ENCODE results near the gene EYS. TPM values are rescaled to one million over a fixed set of nuclear protein-coding genes. Genes with fewer than 3 reads are reported as not detected.
"Not testable (repeated sequence)": the region's sequence is repeated elsewhere in the genome, so short reads cannot be mapped to it uniquely, and the experiment has no call there.

The EYS gene
- total and polyA plus RNA-seq, 5 donors from 2014 or later, result 0.03 to 0.09 (median 0.05) TPM; not detected in 1

- no peaks in the 10 kb centered on the region for H3K27me3 Mint-ChIP-seq
- no peaks in the 10 kb centered on the region for H3K4me1 Mint-ChIP-seq
- DNase-seq (no peak), ATAC-seq (ENCODE audit: low read depth in 2 of 2) (no peak)
- no peak overlapping the region for H3K4me3 Mint-ChIP-seq
- peaks cover 0 to 4% of the 10 kb centered on the region in 2 experiments for H3K9me3 ChIP-seq (ENCODE audit: control insufficient read depth in 2 of 2, low read length in 2 of 2)
- no peaks in the 10 kb centered on the region for H3K27me3 ChIP-seq (ENCODE audit: control insufficient read depth, insufficient read depth, low read length)
- no peak overlapping the region for H3K27ac Mint-ChIP-seq
- H3K36me3 Mint-ChIP-seq, result no peaks in the 10 kb centered on the region
- H3K9me3 Mint-ChIP-seq, result peaks cover 6 to 30% (median 15%) of the 10 kb centered on the region in 7 donors
- no peak overlapping the region for H3K27ac ChIP-seq (ENCODE audit: insufficient read depth, low read length, poor library complexity, severe bottlenecking)
- no peaks in the 10 kb centered on the region for H3K4me1 ChIP-seq (ENCODE audit: control insufficient read depth, insufficient read depth, low read length, poor library complexity, severe bottlenecking)
- H3K36me3 ChIP-seq (ENCODE audit: control insufficient read depth, insufficient read depth, low read length), result no peaks in the 10 kb centered on the region
- no peak overlapping the region for H3K4me3 ChIP-seq (ENCODE audit: low read depth, low read length)
These were observed 307.5 kb downstream of the EYS start for GRCh38 chr6:65399355-65400084.

GRCh38 chr6:65398851-65399250 lies 308.2 kb downstream of the EYS start:
- DNase-seq (no peak), ATAC-seq (ENCODE audit: low read depth in 2 of 2) (no peak)
- Histone ChIP-seq H3K27ac (ENCODE audit: insufficient read depth, low read length, poor library complexity, severe bottlenecking) (no peak overlapping the region), H3K27me3 (ENCODE audit: control insufficient read depth, insufficient read depth, low read length) (no peaks in the 10 kb centered on the region), H3K9me3 (ENCODE audit: control insufficient read depth in 2 of 2, low read length in 2 of 2) (peaks cover 0 to 4% of the 10 kb centered on the region in 2 experiments), H3K4me1 (ENCODE audit: control insufficient read depth, insufficient read depth, low read length, poor library complexity, severe bottlenecking) (no peaks in the 10 kb centered on the region), H3K36me3 (ENCODE audit: control insufficient read depth, insufficient read depth, low read length) (no peaks in the 10 kb centered on the region), H3K4me3 (ENCODE audit: low read depth, low read length) (no peak overlapping the region)
- no peaks in the 10 kb centered on the region for H3K36me3 Mint-ChIP-seq
- no peaks in the 10 kb centered on the region for H3K27me3 Mint-ChIP-seq
- no peak overlapping the region for H3K27ac Mint-ChIP-seq
- no peak overlapping the region for H3K4me3 Mint-ChIP-seq
- H3K4me1 Mint-ChIP-seq, result no peaks in the 10 kb centered on the region
- H3K9me3 Mint-ChIP-seq, result peaks cover 6 to 32% (median 15%) of the 10 kb centered on the region in 7 donors

GRCh38 chr6:65350530-65350929 lies 356.5 kb downstream of the EYS start:
- peaks cover 1 to 25% (median 5%) of the 10 kb centered on the region in 7 donors for H3K9me3 Mint-ChIP-seq
- ATAC-seq (ENCODE audit: low read depth in 2 of 2), result no peak
- H3K9me3 ChIP-seq (ENCODE audit: control insufficient read depth in 2 of 2, low read length in 2 of 2), result peaks cover 0 to 3% of the 10 kb centered on the region in 2 experiments
- H3K27me3 ChIP-seq (ENCODE audit: control insufficient read depth, insufficient read depth, low read length), result no peaks in the 10 kb centered on the region
- no peaks in the 10 kb centered on the region for H3K36me3 ChIP-seq (ENCODE audit: control insufficient read depth, insufficient read depth, low read length)
- no peak overlapping the region for H3K4me3 ChIP-seq (ENCODE audit: low read depth, low read length)
- H3K36me3 Mint-ChIP-seq, result no peaks in the 10 kb centered on the region
- H3K27ac ChIP-seq (ENCODE audit: insufficient read depth, low read length, poor library complexity, severe bottlenecking), result no peak overlapping the region
- no peaks in the 10 kb centered on the region for H3K27me3 Mint-ChIP-seq
- H3K27ac Mint-ChIP-seq, result no peak overlapping the region
- no peak overlapping the region for H3K4me3 Mint-ChIP-seq
- no peaks in the 10 kb centered on the region for H3K4me1 Mint-ChIP-seq
- no peak for DNase-seq
- no peaks in the 10 kb centered on the region for H3K4me1 ChIP-seq (ENCODE audit: control insufficient read depth, insufficient read depth, low read length, poor library complexity, severe bottlenecking)

- H3K9me3 ChIP-seq (ENCODE audit: control insufficient read depth in 2 of 2, low read length in 2 of 2); H3K27me3 ChIP-seq (ENCODE audit: control insufficient read depth, insufficient read depth, low read length); H3K4me3 Mint-ChIP-seq; H3K36me3 Mint-ChIP-seq; ATAC-seq (ENCODE audit: low read depth in 2 of 2); H3K4me1 Mint-ChIP-seq; H3K4me3 ChIP-seq (ENCODE audit: low read depth, low read length); H3K27ac Mint-ChIP-seq; H3K36me3 ChIP-seq (ENCODE audit: control insufficient read depth, insufficient read depth, low read length); H3K27me3 Mint-ChIP-seq; H3K27ac ChIP-seq (ENCODE audit: insufficient read depth, low read length, poor library complexity, severe bottlenecking); H3K4me1 ChIP-seq (ENCODE audit: control insufficient read depth, insufficient read depth, low read length, poor library complexity, severe bottlenecking); DNase-seq: not testable (repeated sequence)
- H3K9me3 Mint-ChIP-seq, result peaks cover 0 to 12% (median 0%) of the 10 kb centered on the region in 7 donors
These were observed 404.4 kb downstream of the EYS start for GRCh38 chr6:65302655-65303054.

- no peak for ATAC-seq (ENCODE audit: low read depth in 2 of 2)
- no peak overlapping the region for H3K27ac ChIP-seq (ENCODE audit: insufficient read depth, low read length, poor library complexity, severe bottlenecking)
These were observed 407.8 kb downstream of the EYS start for GRCh38 chr6:65299236-65299635.

GRCh38 chr6:65295812-65296211 lies 411.2 kb downstream of the EYS start:
- ATAC-seq (ENCODE audit: low read depth in 2 of 2), result no peak
- H3K36me3 Mint-ChIP-seq, result no peaks in the 10 kb centered on the region

More at GRCh38 chr6:65299236-65299635, 407.8 kb downstream of the EYS start:
- H3K27me3 ChIP-seq (ENCODE audit: control insufficient read depth, insufficient read depth, low read length), result no peaks in the 10 kb centered on the region
- Mint-ChIP-seq H3K4me3 (no peak overlapping the region), H3K36me3 (no peaks in the 10 kb centered on the region), H3K4me1 (no peaks in the 10 kb centered on the region), H3K9me3 (peaks cover 0 to 16% (median 0%) of the 10 kb centered on the region in 7 donors), H3K27me3 (no peaks in the 10 kb centered on the region), H3K27ac (no peak overlapping the region)
- no peaks in the 10 kb centered on the region for H3K4me1 ChIP-seq (ENCODE audit: control insufficient read depth, insufficient read depth, low read length, poor library complexity, severe bottlenecking)
- H3K4me3 ChIP-seq (ENCODE audit: low read depth, low read length), result no peak overlapping the region
- no peak for DNase-seq
- H3K9me3 ChIP-seq (ENCODE audit: control insufficient read depth in 2 of 2, low read length in 2 of 2), result peaks cover 0 to 2% of the 10 kb centered on the region in 2 experiments
- no peaks in the 10 kb centered on the region for H3K36me3 ChIP-seq (ENCODE audit: control insufficient read depth, insufficient read depth, low read length)

GRCh38 chr6:65289491-65289890 lies 417.5 kb downstream of the EYS start:
- H3K9me3 Mint-ChIP-seq, result peaks cover 1 to 16% (median 5%) of the 10 kb centered on the region in 7 donors
- no peaks in the 10 kb centered on the region for H3K9me3 ChIP-seq (ENCODE audit: control insufficient read depth in 2 of 2, low read length in 2 of 2)
- no peaks in the 10 kb centered on the region for H3K36me3 Mint-ChIP-seq
- ATAC-seq (ENCODE audit: low read depth in 2 of 2), result no peak
- no peaks in the 10 kb centered on the region for H3K4me1 ChIP-seq (ENCODE audit: control insufficient read depth, insufficient read depth, low read length, poor library complexity, severe bottlenecking)
- no peaks in the 10 kb centered on the region for H3K36me3 ChIP-seq (ENCODE audit: control insufficient read depth, insufficient read depth, low read length)
- H3K27me3 Mint-ChIP-seq, result no peaks in the 10 kb centered on the region
- H3K27me3 ChIP-seq (ENCODE audit: control insufficient read depth, insufficient read depth, low read length), result no peaks in the 10 kb centered on the region
- no peak overlapping the region for H3K4me3 Mint-ChIP-seq
- H3K27ac ChIP-seq (ENCODE audit: insufficient read depth, low read length, poor library complexity, severe bottlenecking), result no peak overlapping the region
- no peak overlapping the region for H3K27ac Mint-ChIP-seq
- no peaks in the 10 kb centered on the region for H3K4me1 Mint-ChIP-seq
- no peak overlapping the region for H3K4me3 ChIP-seq (ENCODE audit: low read depth, low read length)
- no peak for DNase-seq

More at GRCh38 chr6:65295812-65296211, 411.2 kb downstream of the EYS start:
- Mint-ChIP-seq H3K27me3 (no peaks in the 10 kb centered on the region), H3K9me3 (peaks cover 0 to 22% (median 3%) of the 10 kb centered on the region in 7 donors), H3K4me3 (no peak overlapping the region), H3K4me1 (no peaks in the 10 kb centered on the region), H3K27ac (no peak overlapping the region)
- Histone ChIP-seq H3K36me3 (ENCODE audit: control insufficient read depth, insufficient read depth, low read length) (no peaks in the 10 kb centered on the region), H3K4me1 (ENCODE audit: control insufficient read depth, insufficient read depth, low read length, poor library complexity, severe bottlenecking) (no peaks in the 10 kb centered on the region), H3K27ac (ENCODE audit: insufficient read depth, low read length, poor library complexity, severe bottlenecking) (no peak overlapping the region), H3K4me3 (ENCODE audit: low read depth, low read length) (no peak overlapping the region), H3K27me3 (ENCODE audit: control insufficient read depth, insufficient read depth, low read length) (no peaks in the 10 kb centered on the region), H3K9me3 (ENCODE audit: control insufficient read depth in 2 of 2, low read length in 2 of 2) (peaks cover 0 to 2% of the 10 kb centered on the region in 2 experiments)
- DNase-seq, result no peak

- Histone ChIP-seq H3K27me3 (ENCODE audit: control insufficient read depth, insufficient read depth, low read length) (no peaks in the 10 kb centered on the region), H3K27ac (ENCODE audit: insufficient read depth, low read length, poor library complexity, severe bottlenecking) (no peak overlapping the region), H3K36me3 (ENCODE audit: control insufficient read depth, insufficient read depth, low read length) (no peaks in the 10 kb centered on the region), H3K4me1 (ENCODE audit: control insufficient read depth, insufficient read depth, low read length, poor library complexity, severe bottlenecking) (no peaks in the 10 kb centered on the region), H3K4me3 (ENCODE audit: low read depth, low read length) (no peak overlapping the region), H3K9me3 (ENCODE audit: control insufficient read depth in 2 of 2, low read length in 2 of 2) (no peaks in the 10 kb centered on the region)
- ATAC-seq (ENCODE audit: low read depth in 2 of 2), result no peak
- Mint-ChIP-seq H3K36me3 (no peaks in the 10 kb centered on the region), H3K27ac (no peak overlapping the region), H3K4me3 (no peak overlapping the region), H3K27me3 (no peaks in the 10 kb centered on the region), H3K4me1 (no peaks in the 10 kb centered on the region), H3K9me3 (peaks cover 0 to 9% (median 2%) of the 10 kb centered on the region in 7 donors)
- DNase-seq, result no peak
These were observed 421.8 kb downstream of the EYS start for GRCh38 chr6:65285275-65285674.
